T-helper 1 cell treated with Interleukin-12 subunit alpha and Interleukin-12 subunit beta and Interleukin-4 antibody, amounts not matched to agents 30 μg/mL and 1 μg/mL, for 36 hours (primary cell): ENCODE data around the gene AMBP.
A peak's percentile ranks its signal among the peaks of the same experiment; 100 is the strongest.

Experiments
- H3K27ac Mint-ChIP-seq: one replicate; pipeline ENCODE4 v1.8.0; 2021; ENCODE audit warnings: mild to moderate bottlenecking, mixed read lengths
- H3K27me3 Mint-ChIP-seq: one replicate; pipeline ENCODE4 v1.8.0; 2021; ENCODE audit warnings: low read depth, mixed read lengths
- H3K36me3 Mint-ChIP-seq: one replicate; pipeline ENCODE4 v1.8.0; 2021; ENCODE audit warnings: low read depth, mixed read lengths
- H3K4me1 Mint-ChIP-seq: one replicate; pipeline ENCODE4 v1.8.0; 2021; ENCODE audit warnings: low read depth, mixed read lengths
- H3K4me3 Mint-ChIP-seq: one replicate; pipeline ENCODE4 v1.8.0; 2021; ENCODE audit warnings: mild to moderate bottlenecking, moderate library complexity, mixed read lengths
- H3K9me3 Mint-ChIP-seq: one replicate; pipeline ENCODE4 v1.8.0; 2021; ENCODE audit warnings: mixed read lengths

AMBP gene

DNA sequence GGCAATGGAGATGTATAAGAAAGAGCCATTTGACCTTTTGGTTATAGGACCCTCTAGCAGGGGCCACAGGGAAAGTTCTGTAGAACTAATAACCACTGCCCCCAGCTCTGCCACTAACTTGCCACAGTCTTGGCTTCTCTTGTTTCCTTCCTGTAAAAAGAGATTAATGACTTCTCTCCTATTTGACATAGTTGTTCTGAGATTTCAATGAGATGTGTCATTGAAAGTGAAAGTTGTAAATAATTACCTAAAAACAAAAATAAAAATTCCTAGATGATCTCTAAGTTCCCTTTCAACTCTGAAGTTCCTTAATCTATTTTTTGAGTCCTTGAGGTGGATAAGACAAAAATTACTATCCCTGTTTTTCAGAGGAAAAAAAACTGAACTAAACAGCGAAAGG, 22.4 kb upstream of the AMBP start:
- Mint-ChIP-seq H3K27me3 (peaks cover 44% of the 10 kb centered on the region), H3K9me3 (no peaks in the 10 kb centered on the region), H3K27ac (no peak overlapping the region), H3K4me3 (no peak overlapping the region), H3K4me1 (no peaks in the 10 kb centered on the region), H3K36me3 (no peaks in the 10 kb centered on the region)

DNA sequence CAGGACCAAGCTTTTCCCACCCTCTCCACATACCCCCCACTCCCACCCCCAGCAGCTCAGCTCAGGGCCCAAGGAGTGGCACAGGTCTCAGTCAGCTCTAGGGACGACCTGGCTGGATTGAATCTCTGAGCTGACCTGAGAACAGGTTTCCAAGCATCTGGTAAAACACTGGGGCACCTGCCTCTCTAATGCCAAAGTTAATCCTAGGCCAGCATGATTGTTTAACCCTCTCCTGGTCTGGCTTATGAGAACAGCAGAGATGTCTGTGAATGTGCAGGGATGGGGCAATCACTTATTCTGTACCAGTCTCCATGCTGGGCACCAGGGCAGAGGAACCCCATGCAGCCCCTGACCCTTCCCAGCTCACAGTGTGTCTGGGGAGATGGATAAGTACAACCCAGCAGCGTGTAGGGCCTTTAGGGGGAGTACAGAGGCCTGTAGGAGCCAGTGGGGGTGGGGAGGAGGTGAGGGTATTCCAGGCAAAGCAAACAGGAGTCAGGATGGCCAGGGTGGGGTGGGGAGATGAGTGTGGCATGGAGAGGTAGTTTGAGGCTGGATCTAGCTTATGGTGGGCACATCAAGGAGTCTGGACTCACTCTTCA, 21.7 kb upstream of the AMBP start:
- no peaks in the 10 kb centered on the region for H3K4me1 Mint-ChIP-seq
- no peak overlapping the region for H3K27ac Mint-ChIP-seq
- no peaks in the 10 kb centered on the region for H3K36me3 Mint-ChIP-seq
- no peaks in the 10 kb centered on the region for H3K9me3 Mint-ChIP-seq
- H3K4me3 Mint-ChIP-seq = no peak overlapping the region
- peaks cover 37% of the 10 kb centered on the region for H3K27me3 Mint-ChIP-seq

- Mint-ChIP-seq H3K36me3 (no peaks in the 10 kb centered on the region), H3K4me1 (no peaks in the 10 kb centered on the region), H3K9me3 (no peaks in the 10 kb centered on the region), H3K27me3 (peaks cover 33% of the 10 kb centered on the region), H3K27ac (no peak within 1 kb of the TSS), H3K4me3 (no peak within 1 kb of the TSS)
Measured at GRCh38 chr9:114098936-114099668, 21.0 kb upstream of the AMBP start, which contains the start of gene KIF12. KIF12 (minus strand) TSS chr9:114099292; CDS start chr9:114099276, 16 bp downstream.

GRCh38 chr9:114098021-114098935, 20.2 kb upstream of the AMBP start:
- H3K4me3 Mint-ChIP-seq = no peak overlapping the region
- no peaks in the 10 kb centered on the region for H3K36me3 Mint-ChIP-seq
- H3K9me3 Mint-ChIP-seq = no peaks in the 10 kb centered on the region
- H3K27ac Mint-ChIP-seq = no peak overlapping the region
- peaks cover 33% of the 10 kb centered on the region for H3K27me3 Mint-ChIP-seq
- no peaks in the 10 kb centered on the region for H3K4me1 Mint-ChIP-seq

DNA sequence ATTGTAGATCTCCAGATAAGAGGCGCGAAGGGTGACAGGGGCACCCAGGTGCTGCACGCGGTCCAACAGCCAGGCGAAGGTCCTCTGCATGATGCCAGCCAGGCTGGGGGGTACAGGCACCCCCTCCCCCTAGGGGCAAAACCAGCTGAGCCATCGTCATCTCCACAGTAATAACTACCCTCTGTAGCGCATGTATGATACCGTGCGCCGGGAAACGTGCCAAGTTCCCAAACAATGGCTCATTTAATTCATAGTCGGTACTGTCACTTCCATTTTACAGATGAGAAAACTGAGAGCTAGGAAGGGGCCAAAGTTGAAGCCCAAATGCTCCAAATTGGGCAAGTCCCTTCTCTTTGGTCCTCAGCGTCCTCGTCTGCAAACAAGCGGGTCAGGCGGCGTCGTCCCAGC, 19.5 kb upstream of the AMBP start:
- H3K4me3 Mint-ChIP-seq = no peak overlapping the region
- no peaks in the 10 kb centered on the region for H3K9me3 Mint-ChIP-seq
- H3K4me1 Mint-ChIP-seq = no peaks in the 10 kb centered on the region
- H3K36me3 Mint-ChIP-seq = no peaks in the 10 kb centered on the region
- H3K27me3 Mint-ChIP-seq = peaks cover 33% of the 10 kb centered on the region
- H3K27ac Mint-ChIP-seq = no peak overlapping the region

- Mint-ChIP-seq H3K27me3 (peaks cover 33% of the 10 kb centered on the region), H3K36me3 (no peaks in the 10 kb centered on the region), H3K4me1 (no peaks in the 10 kb centered on the region), H3K4me3 (no peak overlapping the region), H3K27ac (no peak overlapping the region), H3K9me3 (no peaks in the 10 kb centered on the region)
Measured at GRCh38 chr9:114096866-114097612, 18.9 kb upstream of the AMBP start.

DNA sequence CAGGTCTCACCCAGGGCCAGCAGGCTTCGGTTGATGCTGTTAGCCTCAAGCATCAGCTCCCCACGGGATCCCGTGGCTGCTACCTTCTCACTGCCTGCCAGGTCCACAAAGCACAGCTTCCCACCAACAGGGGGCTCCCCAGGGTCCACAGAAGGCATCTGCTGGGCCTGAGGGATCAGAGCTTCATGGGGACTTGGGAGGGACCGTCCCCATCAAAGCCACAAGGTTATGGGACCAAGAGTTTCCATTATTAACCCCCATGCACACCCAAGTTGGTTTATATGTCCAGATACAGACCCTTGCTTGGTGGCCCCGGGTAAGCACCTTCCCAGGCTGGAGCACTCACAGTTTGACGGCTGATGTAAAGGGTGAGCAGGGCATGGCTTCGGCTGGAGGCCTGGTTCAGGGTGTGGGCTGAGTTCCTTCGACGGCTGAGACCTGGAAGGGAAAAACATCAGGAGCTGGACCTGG, 18.0 kb upstream of the AMBP start:
- Mint-ChIP-seq H3K4me1 (no peaks in the 10 kb centered on the region), H3K27ac (no peak overlapping the region), H3K36me3 (no peaks in the 10 kb centered on the region), H3K27me3 (peaks cover 29% of the 10 kb centered on the region), H3K4me3 (peak overlapping the region; percentile 11), H3K9me3 (no peaks in the 10 kb centered on the region)

- no peaks in the 10 kb centered on the region for H3K9me3 Mint-ChIP-seq
- peaks cover 28% of the 10 kb centered on the region for H3K27me3 Mint-ChIP-seq
- H3K4me3 Mint-ChIP-seq = no peak overlapping the region
- no peaks in the 10 kb centered on the region for H3K36me3 Mint-ChIP-seq
- H3K4me1 Mint-ChIP-seq = no peaks in the 10 kb centered on the region
- no peak overlapping the region for H3K27ac Mint-ChIP-seq
Measured at GRCh38 chr9:114094971-114095370, 16.9 kb upstream of the AMBP start.

- H3K36me3 Mint-ChIP-seq = no peaks in the 10 kb centered on the region
- H3K27me3 Mint-ChIP-seq = peaks cover 19% of the 10 kb centered on the region
- no peak overlapping the region for H3K4me3 Mint-ChIP-seq
- H3K27ac Mint-ChIP-seq = no peak overlapping the region
- H3K9me3 Mint-ChIP-seq = no peaks in the 10 kb centered on the region
- H3K4me1 Mint-ChIP-seq = no peaks in the 10 kb centered on the region
Measured at GRCh38 chr9:114093761-114094505, 15.8 kb upstream of the AMBP start.

DNA sequence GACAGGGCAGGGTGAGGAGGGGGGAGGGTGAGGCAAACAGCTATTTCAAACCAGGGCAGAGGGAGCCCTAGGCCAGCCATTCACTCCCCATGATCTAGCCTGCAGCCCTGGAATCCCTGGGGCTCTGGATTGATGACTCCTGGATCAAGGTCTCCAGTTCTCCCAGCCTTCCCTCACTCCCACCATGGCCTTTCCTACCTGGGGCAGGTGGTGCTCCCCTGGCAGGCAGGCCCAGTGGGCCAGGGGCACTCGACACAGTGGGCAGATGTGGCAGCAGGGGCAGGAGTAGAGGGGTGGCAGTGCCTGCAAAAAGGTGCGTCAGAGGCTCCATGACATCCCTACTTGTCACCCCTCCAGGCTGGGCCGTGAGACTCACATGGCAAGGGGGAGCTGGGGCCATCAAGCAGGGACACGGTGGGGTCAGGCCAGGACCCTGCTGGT, 15.0 kb upstream of the AMBP start:
- H3K4me1 Mint-ChIP-seq = no peaks in the 10 kb centered on the region
- H3K27ac Mint-ChIP-seq = no peak overlapping the region
- H3K27me3 Mint-ChIP-seq = peaks cover 18% of the 10 kb centered on the region
- no peaks in the 10 kb centered on the region for H3K9me3 Mint-ChIP-seq
- H3K4me3 Mint-ChIP-seq = no peak overlapping the region
- H3K36me3 Mint-ChIP-seq = no peaks in the 10 kb centered on the region

GRCh38 chr9:114092336-114092735, 14.2 kb upstream of the AMBP start:
- Mint-ChIP-seq H3K36me3 (no peaks in the 10 kb centered on the region), H3K27me3 (peaks cover 13% of the 10 kb centered on the region), H3K4me1 (no peaks in the 10 kb centered on the region), H3K27ac (no peak overlapping the region), H3K4me3 (no peak overlapping the region), H3K9me3 (no peaks in the 10 kb centered on the region)

DNA sequence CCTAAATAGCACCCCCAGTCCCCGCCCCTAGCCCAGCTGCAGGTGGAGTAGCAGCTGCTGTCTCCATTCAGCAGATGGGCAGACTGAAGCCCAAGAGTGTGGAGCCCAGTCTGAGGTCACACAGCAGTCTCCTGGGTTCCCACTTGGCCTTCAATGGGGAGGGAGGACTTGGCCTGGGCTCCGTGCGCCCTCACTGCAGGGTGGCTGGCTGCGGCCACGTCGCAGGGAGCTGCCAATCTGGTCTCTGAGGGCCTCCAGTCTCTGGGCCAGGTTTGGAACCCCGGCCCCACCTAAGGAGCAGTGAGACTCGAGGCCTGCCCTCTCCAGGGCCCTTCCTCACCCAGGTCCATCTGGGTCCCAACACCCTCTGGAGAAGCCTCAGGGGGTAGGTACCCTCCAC, 13.6 kb upstream of the AMBP start:
- Mint-ChIP-seq H3K27ac (no peak overlapping the region), H3K36me3 (no peaks in the 10 kb centered on the region), H3K4me3 (no peak overlapping the region), H3K4me1 (no peaks in the 10 kb centered on the region), H3K9me3 (no peaks in the 10 kb centered on the region), H3K27me3 (peaks cover 7% of the 10 kb centered on the region)

DNA sequence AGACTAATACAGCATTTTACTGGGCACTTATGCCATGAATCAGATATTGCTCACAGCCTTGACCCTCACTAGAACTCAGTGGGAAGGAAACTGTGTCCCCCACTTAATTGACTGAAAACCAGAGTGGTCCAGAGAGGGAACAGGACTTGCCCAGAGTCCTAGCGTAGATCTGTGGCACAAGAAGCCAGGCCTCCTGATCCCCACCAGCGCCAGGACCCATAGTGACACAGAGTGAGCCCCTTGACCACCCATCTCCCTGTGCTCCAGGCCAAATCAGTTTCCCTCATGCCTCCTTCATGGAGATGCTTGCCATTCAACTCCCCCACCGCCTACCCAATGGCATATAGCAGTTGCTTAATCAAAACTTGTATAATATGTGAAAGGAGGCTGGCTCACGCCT, 12.7 kb upstream of the AMBP start:
- Mint-ChIP-seq H3K9me3 (no peaks in the 10 kb centered on the region), H3K36me3 (no peaks in the 10 kb centered on the region)

More for the DNA sequence above, 12.7 kb upstream of the AMBP start:
- no peak overlapping the region for H3K4me3 Mint-ChIP-seq
- H3K27me3 Mint-ChIP-seq = no peaks in the 10 kb centered on the region
- H3K4me1 Mint-ChIP-seq = no peaks in the 10 kb centered on the region
- H3K27ac Mint-ChIP-seq = no peak overlapping the region
